Peyer's patch (tissue), 4 donors: ENCODE measurements around the gene P3H3.

ENCODE experiments used
- POLR2A ChIP-seq, 2 donors: fragments of 450-650 bp; IDR thresholded peaks; one replicate each; pipeline ENCODE4 v1.5.1; 2017; ENCODE audit warnings: antibody characterized with exemption in 2 of 2, mild to moderate bottlenecking in 2 of 2, moderate library complexity in 2 of 2
- TF ChIP-seq, protein P1 (sequence below), 6 experiments: fragments of 450-650 bp in 4 of 6; fragments of 200-600 bp in 2 of 6; sonication (generic) in 1 of 6; IDR thresholded peaks; one replicate each; pipeline ENCODE4 v1.5.1; 2017 to 2019; ENCODE audit warnings: antibody characterized with exemption in 6 of 6, mild to moderate bottlenecking in 3 of 6, moderate library complexity in 1 of 6

DNA sequence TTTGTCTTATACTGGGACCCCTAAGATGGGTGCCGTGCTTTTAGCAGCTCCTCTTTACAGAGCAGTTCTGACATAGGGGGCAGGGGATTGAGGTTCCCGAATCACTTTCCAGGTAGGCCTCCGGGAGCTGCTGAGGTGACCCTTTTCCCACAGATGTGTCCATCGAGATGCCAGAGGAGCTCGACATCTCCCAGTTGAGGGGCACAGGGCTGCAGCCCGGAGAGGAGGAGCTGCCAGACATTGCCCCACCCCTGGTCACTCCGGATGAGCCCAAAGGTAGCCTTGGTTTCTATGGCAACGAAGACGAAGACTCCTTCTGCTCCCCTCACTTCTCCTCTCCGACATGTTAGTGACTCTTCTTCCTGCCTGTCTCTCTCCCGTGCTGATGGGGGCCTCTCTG, 34.8 kb downstream of the P3H3 start:
- TF ChIP-seq, protein P1, sequence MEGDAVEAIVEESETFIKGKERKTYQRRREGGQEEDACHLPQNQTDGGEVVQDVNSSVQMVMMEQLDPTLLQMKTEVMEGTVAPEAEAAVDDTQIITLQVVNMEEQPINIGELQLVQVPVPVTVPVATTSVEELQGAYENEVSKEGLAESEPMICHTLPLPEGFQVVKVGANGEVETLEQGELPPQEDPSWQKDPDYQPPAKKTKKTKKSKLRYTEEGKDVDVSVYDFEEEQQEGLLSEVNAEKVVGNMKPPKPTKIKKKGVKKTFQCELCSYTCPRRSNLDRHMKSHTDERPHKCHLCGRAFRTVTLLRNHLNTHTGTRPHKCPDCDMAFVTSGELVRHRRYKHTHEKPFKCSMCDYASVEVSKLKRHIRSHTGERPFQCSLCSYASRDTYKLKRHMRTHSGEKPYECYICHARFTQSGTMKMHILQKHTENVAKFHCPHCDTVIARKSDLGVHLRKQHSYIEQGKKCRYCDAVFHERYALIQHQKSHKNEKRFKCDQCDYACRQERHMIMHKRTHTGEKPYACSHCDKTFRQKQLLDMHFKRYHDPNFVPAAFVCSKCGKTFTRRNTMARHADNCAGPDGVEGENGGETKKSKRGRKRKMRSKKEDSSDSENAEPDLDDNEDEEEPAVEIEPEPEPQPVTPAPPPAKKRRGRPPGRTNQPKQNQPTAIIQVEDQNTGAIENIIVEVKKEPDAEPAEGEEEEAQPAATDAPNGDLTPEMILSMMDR (IDR thresholded peaks at IDR 0.05) = no peak
- no peak for TF ChIP-seq POLR2A (IDR thresholded peaks at IDR 0.05)
